Panc1 (cell line): ENCODE measurements around the gene ZC3H8. TPM values are rescaled to one million over a fixed set of nuclear protein-coding genes. Genes with fewer than 3 reads are reported as not detected.

Experiments used
- ATAC-seq: fragments of 200-7000 bp; cut with Tn5 transposase; 2 replicates; pipeline ENCODE4 v1.9.1; 2020; ENCODE audit warnings: mild to moderate bottlenecking, moderate library complexity
- BruUV-seq: library from RNA; stranded (reverse); fragments of 400-500 nt; replicated peaks from 2 replicates; lab custom pipeline; 2021; lab: Mats Ljungman, UMichigan
- CTCF ChIA-PET: fragments of 300-600 bp; sonication (Branson Sonifier 250); formaldehyde crosslinking; loops from one replicate; lab custom pipeline; 2022; ENCODE audit warnings: antibody characterized with exemption; lab: Charles Lee
- POLR2A ChIA-PET: fragments of 300-600 bp; sonication (Branson Sonifier 250); formaldehyde crosslinking; loops from one replicate; lab custom pipeline; 2022; ENCODE audit warnings: antibody characterized with exemption; lab: Charles Lee
- DNase-seq: peaks from one replicate; pipeline ENCODE4 v3.0.0-alpha.2; 2010; ENCODE audit warnings: low read depth, low spot score
- H3K27ac ChIP-seq: 2 replicates; pipeline ENCODE4 v1.5.1; 2011; ENCODE audit warnings: mild to moderate bottlenecking, low read length, inconsistent platforms
- H3K27me3 ChIP-seq: fragments of 200-500 bp; sonication (Bioruptor generic); 2 replicates; pipeline ENCODE4 v1.6.0; 2014; ENCODE audit warnings: low read length, inconsistent platforms; ENCODE audit not compliant: control insufficient read depth, insufficient read depth
- H3K36me3 ChIP-seq: fragments of 200-500 bp; sonication (Bioruptor generic); 2 replicates; pipeline ENCODE4 v1.5.1; 2014; ENCODE audit warnings: inconsistent platforms, mild to moderate bottlenecking, low read length, moderate library complexity; ENCODE audit not compliant: control insufficient read depth, insufficient read depth
- H3K4me1 ChIP-seq: 2 replicates; pipeline ENCODE4 v1.5.1; 2011; ENCODE audit warnings: inconsistent platforms, mild to moderate bottlenecking, low read length, moderate library complexity; ENCODE audit not compliant: control insufficient read depth, insufficient read depth
- H3K4me3 ChIP-seq, 2 experiments: 2 replicates each; pipeline ENCODE4 v1.5.1; 2011 to 2012; ENCODE audit warnings: low read depth in 2 of 2, low read length in 2 of 2, mild to moderate bottlenecking in 2 of 2, inconsistent platforms in 1 of 2, moderate library complexity in 1 of 2
- H3K9me3 ChIP-seq: fragments of 200-500 bp; sonication (Bioruptor generic); 2 replicates; pipeline ENCODE4 v1.5.1; 2014; ENCODE audit warnings: low read depth, mild to moderate bottlenecking, inconsistent platforms, low read length, moderate library complexity; ENCODE audit not compliant: control insufficient read depth, insufficient read depth
- CTCF ChIP-seq: fragments of 450-650 bp; IDR thresholded peaks from 2 replicates; pipeline ENCODE4 v1.5.1; 2017; ENCODE audit warnings: mild to moderate bottlenecking
- POLR2AphosphoS5 ChIP-seq: IDR thresholded peaks from 2 replicates; pipeline ENCODE4 v1.6.1; 2012; ENCODE audit warnings: mild to moderate bottlenecking, low read depth, low read length, moderate library complexity
- REST ChIP-seq, 2 experiments: IDR thresholded peaks; 2 replicates each; pipeline ENCODE4 v1.6.1; 2011 to 2012; ENCODE audit warnings: low read depth in 2 of 2, control low read depth in 1 of 2, low read length in 1 of 2, mild to moderate bottlenecking in 1 of 2, moderate library complexity in 1 of 2; ENCODE audit not compliant: insufficient read depth in 1 of 2
- SIN3A ChIP-seq: IDR thresholded peaks from 2 replicates; pipeline ENCODE4 v1.6.1; 2012; ENCODE audit warnings: low read depth, mild to moderate bottlenecking, low read length, moderate library complexity, borderline replicate concordance; ENCODE audit not compliant: insufficient read depth
- TCF7L2 ChIP-seq: IDR thresholded peaks from 2 replicates; pipeline ENCODE4 v1.6.1; 2011; ENCODE audit warnings: mild to moderate bottlenecking, low read depth, low read length, inconsistent platforms
- in situ Hi-C: cut with HindIII; loops from 2 replicates; pipeline ENCODE4 v1.10.0; 2016; ENCODE audit warnings: low sequenced_read_pairs, low pct_unique_long_range_greater_than_20kb
- intact Hi-C: fragments of 100-400 bp; cut with micrococcal nuclease; formaldehyde crosslinking; loops from one replicate; pipeline ENCODE4 v1.10.0; 2022; ENCODE audit not compliant: unreplicated experiment
- total RNA-seq: library from RNA; stranded (reverse); gene quantifications from one replicate; pipeline ENCODE4 v1.2.1, GENCODE V29; 2021; ENCODE audit not compliant: unreplicated experiment

Gene ZC3H8
- total RNA-seq, 1 experiment from 2014 or later = 4.4 TPM

- ATAC-seq (no peak), DNase-seq (no peak)
- TF ChIP-seq POLR2AphosphoS5 (no peak), SIN3A (no peak), TCF7L2 (no peak), CTCF (no peak), REST (IDR thresholded peaks at IDR 0.05; ENCODE audit: insufficient read depth in 1 of 2, low read depth in 2 of 2, low read length in 1 of 2) (no peak)
- in situ Hi-C loops (no loop called here), intact Hi-C loops (no loop called here)
- no peaks in the 10 kb centered on the region for H3K27me3 ChIP-seq
- no peak overlapping the region for H3K4me3 ChIP-seq
- no peaks in the 10 kb centered on the region for H3K9me3 ChIP-seq
- BruUV-seq = no TSS peak
- no peak overlapping the region for H3K27ac ChIP-seq
- ChIA-PET POLR2A (no interaction called here), CTCF (no interaction called here)
- peaks cover 9% of the 10 kb centered on the region; the same call in 1 of the 2 replicates for H3K4me1 ChIP-seq
- H3K36me3 ChIP-seq = no peaks in the 10 kb centered on the region
These were observed 47.1 kb upstream of the ZC3H8 start for GRCh38 chr2:112301973-112302372.

GRCh38 chr2:112301171-112301584 lies 46.3 kb upstream of the ZC3H8 start:
- ATAC-seq (peak; percentile 66), DNase-seq (no peak)
- H3K36me3 ChIP-seq = no peaks in the 10 kb centered on the region
- TF ChIP-seq REST (IDR thresholded peaks at IDR 0.05; ENCODE audit: insufficient read depth in 1 of 2, low read depth in 2 of 2, low read length in 1 of 2) (no peak), TCF7L2 (no peak), SIN3A (no peak), CTCF (no peak), POLR2AphosphoS5 (no peak)
- no peaks in the 10 kb centered on the region for H3K27me3 ChIP-seq
- peaks cover 12% of the 10 kb centered on the region; the same call in 1 of the 2 replicates for H3K4me1 ChIP-seq
- H3K27ac ChIP-seq = no peak overlapping the region
- intact Hi-C loops = no loop called here
- no peaks in the 10 kb centered on the region for H3K9me3 ChIP-seq
- in situ Hi-C loops = no loop called here
- H3K4me3 ChIP-seq = no peak overlapping the region
- CTCF ChIA-PET = no interaction called here
- POLR2A ChIA-PET = interaction anchor here (0.6 kb wide), 1 partner anchor 154 kb away, joined by 13 read pairs; no protein-coding TSS in a partner anchor
- no TSS peak for BruUV-seq
